Parathyroid adenoma (tissue), 2 donors: ENCODE data around the gene TRIM46.

Source experiments
- H2AFZ ChIP-seq: fragments of 300-600 bp; sonication (generic); one replicate; pipeline ENCODE4 v1.7.0; 2017; ENCODE audit warnings: antibody characterized with exemption, mild to moderate bottlenecking
- H3K27ac ChIP-seq: fragments of 300-600 bp; sonication (generic); one replicate; pipeline ENCODE4 v1.7.0; 2017
- H3K27me3 ChIP-seq: fragments of 300-600 bp; sonication (generic); one replicate; pipeline ENCODE4 v1.7.0; 2017; ENCODE audit warnings: low read length; ENCODE audit not compliant: control insufficient read depth, insufficient read depth
- H3K36me3 ChIP-seq: fragments of 300-600 bp; sonication (generic); one replicate; pipeline ENCODE4 v1.7.0; 2017; ENCODE audit warnings: low read length; ENCODE audit not compliant: control insufficient read depth, insufficient read depth
- H3K4me1 ChIP-seq: fragments of 300-600 bp; sonication (generic); one replicate; pipeline ENCODE4 v1.7.0; 2017; ENCODE audit warnings: control low read depth
- H3K4me2 ChIP-seq: fragments of 300-600 bp; sonication (generic); one replicate; pipeline ENCODE4 v1.7.0; 2017; ENCODE audit warnings: low read length
- H3K4me3 ChIP-seq: fragments of 300-600 bp; sonication (generic); one replicate; pipeline ENCODE4 v1.7.0; 2017; ENCODE audit warnings: low read depth, low read length
- H3K79me2 ChIP-seq: fragments of 300-600 bp; sonication (generic); one replicate; pipeline ENCODE4 v1.7.0; 2017; ENCODE audit warnings: control low read depth
- H3K9ac ChIP-seq: fragments of 300-600 bp; sonication (generic); one replicate; pipeline ENCODE4 v1.7.0; 2017; ENCODE audit warnings: mild to moderate bottlenecking
- H3K9me3 ChIP-seq: fragments of 300-600 bp; sonication (generic); one replicate; pipeline ENCODE4 v1.7.0; 2017; ENCODE audit warnings: low read length; ENCODE audit not compliant: control insufficient read depth
- CTCF ChIP-seq: fragments of 300-600 bp; sonication (generic); IDR thresholded peaks from one replicate; pipeline ENCODE4 v1.7.0; 2017; ENCODE audit warnings: antibody characterized with exemption, mild to moderate bottlenecking
- donor health status: primary hyperparathyroidism.

Gene TRIM46

GRCh38 chr1:155181371-155182051 is 7.9 kb downstream of the TRIM46 start:
- no peaks in the 10 kb centered on the region for H3K9me3 ChIP-seq
- no peaks in the 10 kb centered on the region for H3K4me1 ChIP-seq
- no peaks in the 10 kb centered on the region for H3K36me3 ChIP-seq
- no peak for TF ChIP-seq CTCF
- H3K27ac ChIP-seq = no peak overlapping the region
- no peak overlapping the region for H3K4me3 ChIP-seq
- no peak overlapping the region for H3K4me2 ChIP-seq
- no peaks in the 10 kb centered on the region for H3K79me2 ChIP-seq
- H3K9ac ChIP-seq = no peak overlapping the region
- no peak overlapping the region for H2AFZ ChIP-seq
- H3K27me3 ChIP-seq = no peaks in the 10 kb centered on the region

- Histone ChIP-seq H3K4me2 (no peak overlapping the region), H3K79me2 (no peaks in the 10 kb centered on the region), H3K9me3 (no peaks in the 10 kb centered on the region), H3K27ac (no peak overlapping the region), H3K27me3 (no peaks in the 10 kb centered on the region), H3K36me3 (no peaks in the 10 kb centered on the region), H3K4me1 (no peaks in the 10 kb centered on the region), H2AFZ (no peak overlapping the region), H3K4me3 (no peak overlapping the region), H3K9ac (no peak overlapping the region)
- no peak for TF ChIP-seq CTCF
These were observed 8.5 kb downstream of the TRIM46 start for GRCh38 chr1:155182052-155182550.

GRCh38 chr1:155183775-155184221 is 10.1 kb downstream of the TRIM46 start:
- H3K27ac ChIP-seq = no peak overlapping the region
- no peak overlapping the region for H3K4me3 ChIP-seq
- no peak overlapping the region for H3K4me2 ChIP-seq
- no peaks in the 10 kb centered on the region for H3K79me2 ChIP-seq
- TF ChIP-seq CTCF = no peak
- H3K9me3 ChIP-seq = no peaks in the 10 kb centered on the region
- H3K9ac ChIP-seq = no peak overlapping the region
- no peaks in the 10 kb centered on the region for H3K36me3 ChIP-seq
- no peak overlapping the region for H2AFZ ChIP-seq
- H3K4me1 ChIP-seq = no peaks in the 10 kb centered on the region
- H3K27me3 ChIP-seq = no peaks in the 10 kb centered on the region

GRCh38 chr1:155184351-155184811 is 10.7 kb downstream of the TRIM46 start:
- no peaks in the 10 kb centered on the region for H3K4me1 ChIP-seq
- no peaks in the 10 kb centered on the region for H3K9me3 ChIP-seq
- no peaks in the 10 kb centered on the region for H3K36me3 ChIP-seq
- no peak overlapping the region for H3K27ac ChIP-seq
- no peaks in the 10 kb centered on the region for H3K79me2 ChIP-seq
- H2AFZ ChIP-seq = no peak overlapping the region
- TF ChIP-seq CTCF = no peak
- H3K9ac ChIP-seq = no peak overlapping the region
- H3K4me3 ChIP-seq = no peak overlapping the region
- no peaks in the 10 kb centered on the region for H3K27me3 ChIP-seq
- no peak overlapping the region for H3K4me2 ChIP-seq
